HuH-7.5 (cell line): Measurements from ENCODE around the gene RAG1.

Experiments used
- DNase-seq: peaks from one replicate; pipeline ENCODE4 v3.0.0; 2011; ENCODE audit warnings: low spot score

Gene RAG1

GRCh38 chr11:36590513-36590912 is 22.7 kb downstream of the RAG1 start:
- no peak for DNase-seq

DNA sequence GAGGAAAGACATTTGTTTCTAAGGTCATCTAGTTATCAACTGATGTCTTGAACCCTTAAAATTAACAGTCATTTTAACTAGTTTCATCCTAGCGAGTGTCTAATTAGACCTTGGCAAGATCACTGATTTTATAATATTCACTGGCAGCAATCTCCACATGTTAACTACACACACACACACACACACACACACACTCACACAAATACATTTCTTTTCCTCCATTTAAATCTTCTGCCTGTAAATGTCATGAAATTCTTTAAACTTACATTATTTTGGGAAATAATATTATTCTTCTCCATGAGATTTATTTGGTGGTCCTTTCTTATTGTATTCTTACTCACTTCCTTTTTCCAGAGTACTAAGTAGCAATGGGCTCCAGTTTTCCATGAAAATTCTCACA is 23.6 kb downstream of the RAG1 start:
- DNase-seq = no peak

DNA sequence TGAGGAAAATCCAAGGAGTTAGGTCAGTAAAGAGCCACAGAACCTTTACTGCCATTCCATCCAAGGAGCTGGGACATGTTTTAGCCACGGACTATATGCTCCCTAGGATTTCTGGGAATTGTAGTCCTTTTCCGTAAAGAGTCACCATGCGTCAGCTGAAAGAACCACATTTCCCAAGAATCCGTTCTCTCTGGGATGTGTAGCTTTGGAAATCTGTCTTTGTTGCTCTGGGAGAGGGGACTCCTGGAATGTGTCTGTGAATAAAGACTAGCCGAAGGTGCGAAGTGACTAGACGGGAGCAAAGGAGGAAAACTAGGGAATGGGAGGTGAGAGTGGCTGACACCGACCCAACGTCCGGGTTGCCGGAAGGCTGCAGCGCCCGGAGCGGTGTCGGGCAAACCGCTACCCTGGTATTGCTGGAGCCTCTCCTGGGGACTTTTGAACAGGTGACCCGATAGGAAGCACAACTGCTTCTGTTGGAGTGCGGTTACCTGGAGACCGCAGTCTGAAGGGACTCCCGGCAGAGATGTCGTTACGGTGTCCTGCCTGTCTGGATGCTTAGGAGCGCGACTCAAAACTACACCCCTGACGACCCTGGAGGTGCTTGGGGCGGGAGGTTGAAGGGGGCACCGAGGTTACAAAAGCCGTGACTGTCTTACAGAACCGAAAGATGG is 26.6 kb downstream of the RAG1 start, which contains the start of gene IFTAP:
Gene IFTAP, plus strand, starts transcription at position 187 of the 674 bp plus-strand sequence. CDS start 15,602 bp downstream, outside the sequence.
- peak; percentile 52 for DNase-seq

- DNase-seq = no peak
These were observed 29.1 kb downstream of the RAG1 start for GRCh38 chr11:36596880-36597279.

- DNase-seq = no peak
These were observed 30.2 kb downstream of the RAG1 start, which contains the start of gene RAG2 for GRCh38 chr11:36598051-36598450. TSS of gene RAG2 (minus strand) at chr11:36598236. CDS start at chr11:36594168, 4,068 bp downstream.

DNA sequence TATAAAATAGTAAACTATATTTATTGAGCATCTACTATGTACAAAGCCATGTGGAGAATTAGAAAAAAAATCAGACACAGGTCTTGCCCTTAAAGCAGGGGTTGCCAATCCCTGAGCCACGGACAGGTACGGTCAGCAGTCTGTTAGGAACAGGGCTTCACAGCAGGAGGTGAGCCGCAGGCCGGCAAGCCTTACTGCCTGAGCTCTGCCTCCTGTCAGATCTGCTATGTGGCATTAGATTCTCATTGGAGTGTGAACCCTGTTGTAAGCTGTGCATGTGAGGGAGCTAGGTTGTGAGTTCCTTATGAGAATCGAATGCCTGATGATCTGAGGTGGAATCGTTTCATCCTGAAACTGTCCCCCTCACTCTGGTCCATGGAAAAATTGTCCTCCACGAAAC is 32.4 kb downstream of the RAG1 start:
- DNase-seq = no peak

DNA sequence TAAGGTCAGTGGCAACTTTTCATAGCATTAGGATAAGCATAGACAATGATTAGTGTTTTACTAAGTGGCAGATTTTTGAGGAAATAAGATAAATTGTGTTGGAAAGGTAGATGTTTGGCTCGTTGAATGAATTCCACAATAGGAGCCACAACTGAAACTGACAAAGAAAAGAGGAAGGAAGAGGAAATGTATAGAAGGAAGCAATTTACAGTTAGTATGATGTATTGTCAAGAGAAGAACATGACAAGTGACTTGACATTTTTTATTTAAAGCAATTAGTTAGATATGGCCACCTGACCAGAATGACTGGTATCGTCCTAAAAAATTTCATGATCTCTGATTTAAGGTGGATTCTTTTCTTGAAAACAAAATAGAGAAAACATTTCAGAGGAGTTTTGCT is 33.3 kb downstream of the RAG1 start:
- DNase-seq = no peak

GRCh38 chr11:36602135-36602534 is 34.3 kb downstream of the RAG1 start:
- DNase-seq = no peak

DNA sequence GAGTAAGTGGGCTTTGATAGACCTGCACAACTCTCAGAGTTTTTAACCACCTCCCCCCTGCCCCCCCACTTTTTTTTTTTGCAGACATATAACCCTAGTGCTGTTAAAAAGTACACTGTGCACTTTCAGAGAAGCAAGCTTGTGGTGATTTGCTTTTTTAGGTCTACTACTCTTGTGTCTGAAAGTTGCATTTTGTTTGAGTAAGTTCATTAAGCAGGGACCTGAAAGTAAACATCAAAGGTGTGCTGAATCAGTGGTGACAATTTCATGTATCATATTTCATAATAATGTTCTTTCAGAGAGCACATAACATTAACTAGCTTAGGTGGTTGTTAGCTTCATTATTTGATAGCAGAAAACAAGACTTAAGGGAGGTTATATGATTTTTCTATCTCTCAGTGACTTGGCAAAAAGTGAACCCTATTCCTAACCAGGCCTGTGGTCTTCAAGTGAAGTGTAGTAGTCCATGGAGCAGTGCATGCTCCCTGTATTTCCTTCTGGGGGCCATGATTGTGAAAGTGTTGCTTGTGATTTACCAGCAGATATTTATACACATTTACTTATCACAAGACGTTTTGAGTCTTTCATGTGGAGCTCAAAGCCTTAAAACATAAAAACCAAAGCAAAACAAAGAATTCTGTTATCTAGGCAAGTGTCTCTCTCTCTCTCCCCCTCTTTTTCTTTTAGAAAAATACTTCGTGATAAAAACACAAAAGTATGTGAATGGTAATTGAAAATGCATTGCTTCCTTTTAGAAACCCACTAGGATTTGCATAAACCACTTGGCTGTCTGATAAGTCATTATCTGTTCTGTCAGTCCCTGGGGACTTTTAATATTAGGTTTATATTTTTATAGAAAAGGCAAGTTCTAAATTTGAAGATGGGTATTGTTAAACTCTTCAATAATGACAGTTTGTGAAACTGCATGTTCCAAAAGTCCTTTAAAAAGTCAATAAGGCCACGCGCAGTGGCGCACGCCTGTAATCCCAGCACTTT is 37.7 kb downstream of the RAG1 start:
- DNase-seq = no peak

DNA sequence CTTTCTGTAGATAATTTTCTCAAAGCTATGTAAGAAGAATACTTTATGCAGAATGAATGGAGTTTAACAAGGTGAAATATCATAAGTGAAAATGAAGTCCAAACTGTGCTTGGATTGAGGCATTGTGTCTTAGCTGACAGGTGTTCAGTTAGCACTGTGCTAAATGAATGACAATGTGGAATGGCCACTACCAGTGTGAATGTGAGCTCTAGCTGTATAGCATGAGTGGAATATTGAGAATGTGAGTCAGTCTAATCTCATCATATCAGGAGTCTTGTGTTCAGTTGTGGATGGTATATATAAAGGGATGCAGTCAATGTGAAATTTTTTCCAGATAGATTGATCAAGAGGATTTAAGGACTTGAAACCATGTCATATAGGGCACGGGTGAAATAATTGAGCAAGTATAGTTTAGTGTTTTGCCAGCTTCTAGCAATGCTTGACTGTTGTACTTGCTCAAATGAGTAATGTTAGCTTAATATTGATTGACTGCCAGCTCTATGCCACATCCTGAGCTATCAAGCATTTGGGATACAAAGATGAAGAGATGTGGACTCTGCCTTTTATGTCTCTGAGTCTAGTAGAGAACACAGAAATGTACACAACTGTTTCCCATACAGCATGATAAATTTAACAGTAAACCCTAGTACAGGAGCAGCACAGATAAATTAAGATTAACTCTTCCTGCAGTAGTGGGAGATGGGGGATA is 40.8 kb downstream of the RAG1 start:
- no peak for DNase-seq

DNA sequence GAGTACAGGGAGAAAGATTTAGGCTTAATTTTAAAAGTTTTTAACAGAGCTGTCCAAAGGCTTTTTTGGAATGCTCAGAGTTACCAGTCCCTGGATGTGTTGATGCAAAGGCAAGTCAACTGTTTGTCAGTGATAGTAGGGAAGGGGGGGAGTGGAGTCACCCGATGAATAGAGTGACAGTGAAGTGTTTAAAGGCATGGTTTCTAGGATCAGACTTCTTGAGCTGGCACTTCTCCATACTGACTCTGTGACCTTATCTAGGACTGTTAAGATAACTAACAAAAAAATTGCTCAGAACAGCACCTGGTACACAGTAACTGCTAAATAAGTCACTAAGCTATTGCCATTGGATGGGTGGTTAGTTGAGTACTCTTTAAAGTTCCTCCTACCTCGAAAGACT is 41.6 kb downstream of the RAG1 start:
- DNase-seq = no peak

DNA sequence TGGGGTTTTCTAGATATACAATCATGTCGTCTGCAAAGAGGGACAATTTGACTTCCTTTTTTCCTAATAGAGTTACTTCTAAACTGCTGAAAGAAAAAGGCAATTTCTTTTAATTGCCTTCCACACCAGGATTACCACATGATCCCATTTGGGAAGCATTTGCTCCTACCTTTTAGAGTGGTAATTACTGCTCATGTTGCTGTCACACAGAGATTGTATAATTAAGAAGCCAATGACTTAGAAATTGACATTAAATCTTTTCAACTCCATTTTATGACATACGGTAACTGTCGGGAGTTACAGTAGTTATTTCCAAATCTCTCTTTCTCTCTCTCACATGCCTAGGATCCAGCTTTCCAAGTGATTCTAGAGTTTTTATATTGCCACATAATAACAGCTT is 48.0 kb downstream of the RAG1 start:
- no peak for DNase-seq

DNA sequence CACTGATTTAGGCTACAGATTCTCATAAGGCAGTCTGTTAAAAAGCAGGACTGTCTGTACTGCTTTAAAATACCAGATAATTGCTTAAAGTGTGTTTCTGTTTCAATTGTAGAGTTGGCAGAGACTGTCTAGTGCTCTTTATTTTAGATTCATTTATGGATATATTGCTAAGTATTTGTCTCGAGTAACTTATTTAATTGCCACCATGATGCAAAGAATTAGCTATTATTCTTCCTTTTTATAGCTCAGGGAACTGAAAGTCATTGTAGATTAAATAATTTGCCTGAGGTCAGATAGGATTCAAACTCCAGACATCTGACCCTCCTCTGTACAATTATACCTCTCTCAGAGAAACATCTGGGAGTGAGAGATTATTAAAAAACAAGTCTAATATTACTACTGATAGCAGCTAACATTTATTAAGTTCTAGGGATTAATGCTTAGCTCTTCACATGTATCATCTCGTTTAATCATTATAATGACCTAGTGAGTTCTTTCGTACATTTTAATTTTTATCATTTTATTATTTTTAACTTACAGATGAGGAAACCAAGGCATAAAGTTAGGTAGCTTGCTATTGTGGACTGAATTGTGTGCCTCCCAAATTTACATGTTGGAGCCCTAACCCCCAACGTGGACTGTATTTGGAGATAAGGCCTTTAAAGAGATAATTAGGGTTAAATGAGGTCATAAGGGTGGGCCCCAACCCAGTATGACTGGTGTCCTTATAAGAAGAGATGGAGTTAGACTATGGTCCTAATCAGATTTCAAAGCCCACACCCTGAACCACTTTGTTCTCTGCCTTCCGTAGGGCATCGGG is 49.9 kb downstream of the RAG1 start:
- DNase-seq = no peak

GRCh38 chr11:36618363-36619047 is 50.7 kb downstream of the RAG1 start:
- no peak for DNase-seq

DNA sequence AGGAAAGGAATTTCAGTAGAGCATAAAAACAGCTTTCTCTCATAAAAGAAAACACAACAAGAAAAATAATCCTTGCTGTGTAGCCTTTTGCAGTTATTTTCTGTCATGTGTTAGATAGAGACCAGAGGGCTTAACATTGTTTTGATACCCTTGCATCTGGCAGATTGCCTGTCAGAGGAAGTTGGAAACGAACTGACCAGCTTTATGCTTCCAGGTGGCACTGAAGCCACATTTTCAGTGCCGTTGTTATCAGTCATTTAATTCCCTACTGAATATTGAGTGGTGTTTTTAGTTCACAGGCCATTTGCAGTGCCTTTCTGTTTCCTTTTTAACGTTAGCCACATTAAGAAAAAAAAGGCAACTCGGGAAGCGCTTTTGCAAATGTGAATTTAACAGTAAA is 51.7 kb downstream of the RAG1 start:
- no peak for DNase-seq

DNA sequence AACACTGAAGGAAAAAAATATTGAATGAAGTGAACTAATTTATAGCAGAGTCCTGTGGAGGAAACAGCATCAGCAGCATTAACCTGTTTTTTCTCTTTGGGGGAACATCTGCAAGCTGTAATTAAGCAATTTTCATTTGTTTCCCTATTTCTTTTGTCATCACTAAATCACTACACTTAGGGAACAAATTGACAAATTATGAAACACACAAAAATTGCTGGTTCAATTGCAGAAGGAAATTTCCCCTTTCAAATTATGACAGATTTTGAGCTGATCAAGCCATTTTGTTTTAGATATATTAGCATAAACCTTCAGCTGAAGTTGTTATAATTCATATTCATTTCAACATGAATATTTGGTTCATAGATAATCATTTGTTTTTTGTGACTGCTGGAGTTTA is 52.4 kb downstream of the RAG1 start:
- no peak for DNase-seq

- no peak for DNase-seq
These were observed 54.8 kb downstream of the RAG1 start for GRCh38 chr11:36622431-36623136.

DNA sequence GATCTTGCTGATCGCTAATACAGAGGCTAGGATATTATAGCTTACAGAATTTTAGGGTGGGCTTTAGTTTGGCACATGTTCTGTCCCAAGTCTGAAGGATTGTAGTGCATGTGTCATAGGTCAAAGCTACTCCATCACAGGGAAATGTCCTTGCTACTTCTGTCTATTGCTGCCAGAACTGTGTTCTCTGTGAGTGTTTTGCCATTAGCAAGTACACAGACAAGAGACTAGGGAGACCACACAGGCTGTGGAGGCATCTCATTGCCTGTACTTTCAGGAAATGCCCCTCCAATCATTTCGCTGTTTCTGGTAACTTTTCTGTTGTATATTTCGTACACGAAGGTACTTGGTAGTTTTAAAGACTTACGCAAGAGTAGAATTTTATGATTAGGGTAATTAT is 55.7 kb downstream of the RAG1 start:
- DNase-seq = no peak

- no peak for DNase-seq
These were observed 59.2 kb downstream of the RAG1 start for GRCh38 chr11:36627006-36627405.

GRCh38 chr11:36627471-36627870 is 59.7 kb downstream of the RAG1 start:
- no peak for DNase-seq
